CD4-positive, alpha-beta T cell (primary cell): ENCODE data around the gene SNX30. TPM values are rescaled to one million over a fixed set of nuclear protein-coding genes. Genes with fewer than 3 reads are reported as not detected.
A peak's percentile ranks its signal among the peaks of the same experiment; 100 is the strongest.

Experiments used
- ATAC-seq: fragments of 200-7000 bp; cut with Tn5 transposase; one replicate; pipeline ENCODE4 v1.10.0; 2022; ENCODE audit warnings: mild to moderate bottlenecking; ENCODE audit not compliant: poor library complexity
- CTCF ChIA-PET: fragments of 350-600 bp; sonication (Branson Sonifier 250); formaldehyde crosslinking; loops from one replicate; lab custom pipeline; 2021; ENCODE audit warnings: antibody characterized with exemption, inconsistent platforms; lab: Charles Lee
- POLR2A ChIA-PET: fragments of 350-600 bp; sonication (Branson Sonifier 250); formaldehyde crosslinking; loops from one replicate; lab custom pipeline; 2021; ENCODE audit warnings: antibody characterized with exemption, inconsistent platforms; lab: Charles Lee
- DNase-seq, 14 experiments: peaks; one replicate each; pipeline ENCODE4 v3.0.0-alpha.2; 2013 to 2020; ENCODE audit warnings: mixed read lengths in 2 of 14
- H3K27ac ChIP-seq, 2 donors: one replicate each; pipeline versions ENCODE4 v1.5.1 to v1.7.0; 2013; ENCODE audit warnings: low read length in 2 of 2, low read depth in 1 of 2, mild to moderate bottlenecking in 1 of 2
- H3K27me3 ChIP-seq, 2 experiments: 1 replicate in 1 of 2; 2 replicates in 1 of 2; pipeline versions ENCODE4 v1.6.1 to v1.7.0; 2013; ENCODE audit warnings: low read length in 2 of 2, control low read depth in 1 of 2, mild to moderate bottlenecking in 1 of 2, moderate library complexity in 1 of 2; ENCODE audit not compliant: insufficient read depth in 2 of 2, control insufficient read depth in 1 of 2
- H3K36me3 ChIP-seq: one replicate; pipeline ENCODE4 v1.6.1; 2013; ENCODE audit warnings: low read length, control low read depth; ENCODE audit not compliant: insufficient read depth
- H3K4me1 ChIP-seq: one replicate; pipeline ENCODE4 v1.6.1; 2013; ENCODE audit warnings: low read length, control low read depth; ENCODE audit not compliant: insufficient read depth
- H3K4me3 ChIP-seq: one replicate; pipeline ENCODE4 v1.5.1; 2013; ENCODE audit warnings: mild to moderate bottlenecking, low read length, moderate library complexity
- H3K9me3 ChIP-seq, 2 experiments: 1 replicate in 1 of 2; 2 replicates in 1 of 2; pipeline versions ENCODE4 v1.6.1 to v1.7.0; 2013; ENCODE audit warnings: low read length in 2 of 2, mild to moderate bottlenecking in 2 of 2, control low read depth in 1 of 2, moderate library complexity in 1 of 2; ENCODE audit not compliant: control insufficient read depth in 1 of 2, insufficient read depth in 1 of 2
- H3K27ac Mint-ChIP-seq: one replicate; pipeline ENCODE4 v1.8.0; 2020; ENCODE audit warnings: mixed read lengths
- H3K27me3 Mint-ChIP-seq: one replicate; pipeline ENCODE4 v1.8.0; 2021; ENCODE audit warnings: mixed read lengths
- H3K36me3 Mint-ChIP-seq: one replicate; pipeline ENCODE4 v1.8.0; 2021; ENCODE audit warnings: low read depth, mixed read lengths
- H3K4me1 Mint-ChIP-seq: one replicate; pipeline ENCODE4 v1.8.0; 2021; ENCODE audit warnings: low read depth, mixed read lengths
- H3K4me3 Mint-ChIP-seq: one replicate; pipeline ENCODE4 v1.8.0; 2020; ENCODE audit warnings: mild to moderate bottlenecking, mixed read lengths
- H3K9me3 Mint-ChIP-seq: one replicate; pipeline ENCODE4 v1.8.0; 2020; ENCODE audit warnings: mixed read lengths
- intact Hi-C, 2 experiments: fragments of 100-400 bp; cut with DNase I in 1 of 2; cut with micrococcal nuclease in 1 of 2; formaldehyde crosslinking; loops; one replicate each; pipeline versions ENCODE4 v1.15.1 to v1.9.0; 2023 to 2025; cut with DNase I, micrococcal nuclease
- total RNA-seq, 174 experiments: library from RNA in 2 of 174; stranded (reverse) in 2 of 174; gene quantifications; one replicate each; pipeline ENCODE4 v1.2.3 and lab custom pipeline; 2021 to 2026
- TF ChIP-seq, protein P1 (sequence below): fragments of 200-600 bp; IDR thresholded peaks from one replicate; pipeline ENCODE4 v1.8.0; 2022; ENCODE audit warnings: antibody characterized with exemption, mild to moderate bottlenecking

SNX30 gene
- total RNA-seq, 2 experiments from 2014 or later, result 5.2 to 5.8 TPM

DNA sequence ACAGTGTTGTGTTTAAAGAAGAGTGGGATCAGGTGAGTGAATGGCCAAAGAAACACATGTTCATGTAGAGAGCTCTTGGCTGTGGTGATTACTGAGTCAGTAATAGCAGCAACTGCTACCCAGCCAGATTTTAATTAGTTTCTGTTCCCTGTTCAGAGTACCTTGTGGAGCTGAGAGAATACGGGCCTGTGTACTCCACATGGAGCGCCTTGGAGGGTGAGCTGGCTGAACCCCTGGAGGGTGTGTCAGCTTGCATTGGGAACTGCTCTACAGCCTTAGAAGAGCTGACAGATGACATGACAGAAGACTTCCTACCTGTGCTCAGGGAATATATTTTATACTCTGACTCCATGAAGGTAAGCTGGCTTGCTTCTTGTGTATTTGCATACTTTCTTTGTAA lies 87.8 kb downstream of the SNX30 start:
- H3K4me3 ChIP-seq, result no peak overlapping the region
- no peak overlapping the region for H3K27ac ChIP-seq
- no peaks in the 10 kb centered on the region for H3K27me3 ChIP-seq
- intact Hi-C loops, result no loop called here
- H3K36me3 Mint-ChIP-seq, result peaks cover 58% of the 10 kb centered on the region
- H3K9me3 Mint-ChIP-seq, result no peaks in the 10 kb centered on the region
- DNase-seq, result no peak
- no peaks in the 10 kb centered on the region for H3K27me3 Mint-ChIP-seq
- no peak overlapping the region for H3K27ac Mint-ChIP-seq
- H3K4me1 Mint-ChIP-seq, result no peaks in the 10 kb centered on the region
- no peak overlapping the region for H3K4me3 Mint-ChIP-seq
- CTCF ChIA-PET, result no interaction called here
- H3K9me3 ChIP-seq, result no peaks in the 10 kb centered on the region
- TF ChIP-seq, protein P1, sequence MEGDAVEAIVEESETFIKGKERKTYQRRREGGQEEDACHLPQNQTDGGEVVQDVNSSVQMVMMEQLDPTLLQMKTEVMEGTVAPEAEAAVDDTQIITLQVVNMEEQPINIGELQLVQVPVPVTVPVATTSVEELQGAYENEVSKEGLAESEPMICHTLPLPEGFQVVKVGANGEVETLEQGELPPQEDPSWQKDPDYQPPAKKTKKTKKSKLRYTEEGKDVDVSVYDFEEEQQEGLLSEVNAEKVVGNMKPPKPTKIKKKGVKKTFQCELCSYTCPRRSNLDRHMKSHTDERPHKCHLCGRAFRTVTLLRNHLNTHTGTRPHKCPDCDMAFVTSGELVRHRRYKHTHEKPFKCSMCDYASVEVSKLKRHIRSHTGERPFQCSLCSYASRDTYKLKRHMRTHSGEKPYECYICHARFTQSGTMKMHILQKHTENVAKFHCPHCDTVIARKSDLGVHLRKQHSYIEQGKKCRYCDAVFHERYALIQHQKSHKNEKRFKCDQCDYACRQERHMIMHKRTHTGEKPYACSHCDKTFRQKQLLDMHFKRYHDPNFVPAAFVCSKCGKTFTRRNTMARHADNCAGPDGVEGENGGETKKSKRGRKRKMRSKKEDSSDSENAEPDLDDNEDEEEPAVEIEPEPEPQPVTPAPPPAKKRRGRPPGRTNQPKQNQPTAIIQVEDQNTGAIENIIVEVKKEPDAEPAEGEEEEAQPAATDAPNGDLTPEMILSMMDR, result no peak
- POLR2A ChIA-PET, result no interaction called here
- H3K36me3 ChIP-seq, result peaks cover 22% of the 10 kb centered on the region
- no peaks in the 10 kb centered on the region for H3K4me1 ChIP-seq
- no peak for ATAC-seq

DNA sequence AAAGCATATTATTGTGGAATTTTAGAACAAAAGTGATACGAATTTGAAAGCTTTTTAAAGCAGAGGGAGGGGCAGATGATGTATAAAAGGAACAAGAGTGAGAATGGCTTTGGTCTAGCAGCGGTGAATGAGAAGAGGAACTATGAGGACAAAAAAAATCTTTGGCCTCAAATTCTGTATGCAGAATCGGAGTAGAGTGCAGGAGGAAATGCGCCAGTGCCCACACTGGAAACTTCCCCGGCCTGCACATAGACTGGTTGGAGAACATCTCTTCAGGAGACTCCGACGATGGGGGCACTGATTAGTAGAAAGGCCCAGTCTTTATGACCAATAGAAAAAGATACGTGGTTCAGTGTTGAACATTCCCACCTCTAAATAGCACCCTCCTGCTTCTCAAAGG lies 88.8 kb downstream of the SNX30 start:
- H3K27ac Mint-ChIP-seq, result no peak overlapping the region
- CTCF ChIA-PET, result no interaction called here

DNA sequence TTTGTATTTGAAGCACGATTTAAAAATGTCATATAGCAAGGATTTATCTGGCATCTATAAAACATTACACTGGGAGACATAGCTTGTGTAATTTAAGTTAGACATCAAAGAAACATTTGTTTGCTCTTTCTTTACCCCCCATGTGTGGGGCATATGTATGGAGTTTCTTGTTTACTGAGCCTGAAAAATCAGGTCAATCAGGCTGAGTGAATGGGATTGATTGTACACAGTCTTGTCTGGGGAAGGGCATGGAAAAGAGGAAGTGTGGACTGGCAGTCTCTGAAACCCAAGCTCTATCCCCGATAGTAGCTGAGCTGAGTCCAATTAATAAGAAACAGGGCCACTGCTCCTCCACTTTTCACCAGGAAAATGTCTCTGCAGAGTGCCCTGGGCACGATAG lies 90.7 kb downstream of the SNX30 start:
- peaks cover 50% of the 10 kb centered on the region for H3K36me3 Mint-ChIP-seq
- intact Hi-C loops, result loop anchor here in 1 of 2 experiments (5.0 kb wide), 1 partner anchor 816 kb away; no protein-coding TSS in a partner anchor

More for the DNA sequence above, 88.8 kb downstream of the SNX30 start:
- TF ChIP-seq, protein P1, result no peak
- H3K27ac ChIP-seq, result no peak overlapping the region
- Mint-ChIP-seq H3K36me3 (peaks cover 52% of the 10 kb centered on the region), H3K4me1 (peaks cover 5% of the 10 kb centered on the region), H3K27me3 (no peaks in the 10 kb centered on the region), H3K4me3 (no peak overlapping the region), H3K9me3 (no peaks in the 10 kb centered on the region)
- DNase-seq, result peak in 1 of 14 experiments; percentile 22
- ATAC-seq, result no peak
- POLR2A ChIA-PET, result interaction anchor here (0.7 kb wide), 1 partner anchor 199 kb away, joined by 3 read pairs; no protein-coding TSS in a partner anchor
- no peaks in the 10 kb centered on the region for H3K4me1 ChIP-seq
- intact Hi-C loops, result no loop called here
- H3K27me3 ChIP-seq, result no peaks in the 10 kb centered on the region
- H3K36me3 ChIP-seq, result peaks cover 21% of the 10 kb centered on the region
- no peak overlapping the region for H3K4me3 ChIP-seq
- H3K9me3 ChIP-seq, result no peaks in the 10 kb centered on the region

More for the DNA sequence above, 90.7 kb downstream of the SNX30 start:
- Mint-ChIP-seq H3K4me1 (peaks cover 12% of the 10 kb centered on the region), H3K9me3 (no peaks in the 10 kb centered on the region), H3K27ac (no peak overlapping the region), H3K27me3 (no peaks in the 10 kb centered on the region), H3K4me3 (no peak overlapping the region)
- Histone ChIP-seq H3K4me3 (no peak overlapping the region), H3K9me3 (no peaks in the 10 kb centered on the region), H3K36me3 (peaks cover 12% of the 10 kb centered on the region), H3K4me1 (no peaks in the 10 kb centered on the region), H3K27ac (no peak overlapping the region), H3K27me3 (no peaks in the 10 kb centered on the region)
- POLR2A ChIA-PET, result no interaction called here
- TF ChIP-seq, protein P1, result no peak
- CTCF ChIA-PET, result no interaction called here
- DNase-seq (no peak), ATAC-seq (no peak)
